Natural killer cell (primary cell): ENCODE data around the gene SPOCD1. TPM values are rescaled to one million over a fixed set of nuclear protein-coding genes. Genes with fewer than 3 reads are reported as not detected.

ENCODE experiments used
- ATAC-seq, 3 donors: fragments of 150-1000 bp in 2 of 3; fragments of 200-7000 bp in 1 of 3; cut with Tn5 transposase; 1 replicate in 1 of 3; 2 replicates in 2 of 3; pipeline ENCODE4 v1.10.0; 2021; ENCODE audit warnings: mild to moderate bottlenecking in 2 of 3, moderate library complexity in 2 of 3
- DNase-seq, 2 donors: peaks; one replicate each; pipeline versions ENCODE4 v3.0.0 to v3.0.0-alpha.2; 2013 to 2021; ENCODE audit warnings: mixed read lengths in 1 of 2
- H3K27ac ChIP-seq: one replicate; pipeline ENCODE4 v1.5.1; 2013; ENCODE audit warnings: mild to moderate bottlenecking, low read length
- H3K27me3 ChIP-seq: one replicate; pipeline ENCODE4 v1.6.1; 2013; ENCODE audit warnings: low read length; ENCODE audit not compliant: control insufficient read depth, insufficient read depth
- H3K36me3 ChIP-seq: one replicate; pipeline ENCODE4 v1.6.1; 2013; ENCODE audit warnings: low read length; ENCODE audit not compliant: control insufficient read depth, insufficient read depth
- H3K4me1 ChIP-seq: one replicate; pipeline ENCODE4 v1.6.1; 2013; ENCODE audit warnings: low read length; ENCODE audit not compliant: control insufficient read depth, insufficient read depth
- H3K4me3 ChIP-seq: one replicate; pipeline ENCODE4 v1.5.1; 2013; ENCODE audit warnings: low read length
- H3K9me3 ChIP-seq: one replicate; pipeline ENCODE4 v1.6.1; 2013; ENCODE audit warnings: low read length; ENCODE audit not compliant: control insufficient read depth, insufficient read depth
- H3K27ac Mint-ChIP-seq, 2 donors: one replicate each; pipeline ENCODE4 v1.8.0; 2022; ENCODE audit warnings: mild to moderate bottlenecking in 2 of 2, mixed read lengths in 2 of 2, moderate library complexity in 1 of 2
- H3K27me3 Mint-ChIP-seq, 2 donors: one replicate each; pipeline ENCODE4 v1.8.0; 2022; ENCODE audit warnings: low read depth in 2 of 2, mixed read lengths in 2 of 2
- H3K36me3 Mint-ChIP-seq: one replicate; pipeline ENCODE4 v1.8.0; 2022; ENCODE audit warnings: mixed read lengths
- H3K4me1 Mint-ChIP-seq, 2 donors: one replicate each; pipeline ENCODE4 v1.8.0; 2022; ENCODE audit warnings: mixed read lengths in 2 of 2
- H3K4me3 Mint-ChIP-seq: one replicate; pipeline ENCODE4 v1.8.0; 2022; ENCODE audit warnings: mild to moderate bottlenecking, moderate library complexity, mixed read lengths
- H3K9me3 Mint-ChIP-seq, 2 donors: one replicate each; pipeline ENCODE4 v1.8.0; 2022; ENCODE audit warnings: mixed read lengths in 2 of 2
- WGBS: methylation state at CpG from one replicate; pipeline ENCODE4 v1.1.7; 2013; ENCODE audit warnings: missing lambda C conversion rate; ENCODE audit not compliant: insufficient coverage; 5-methylcytosine and 5-hydroxymethylcytosine counted together
- intact Hi-C: fragments of 100-400 bp; cut with micrococcal nuclease; formaldehyde crosslinking; loops from one replicate; pipeline ENCODE4 v1.14.2; 2022
- total RNA-seq, 4 donors: library from RNA; stranded (reverse); fragments of 120-200 nt in 1 of 4; gene quantifications; one replicate each; pipeline versions ENCODE4 v1.2.3 to v1.2.4, GENCODE V29; 2013 to 2022
- TF ChIP-seq, protein P1 (sequence below): fragments of 200-600 bp; IDR thresholded peaks from one replicate; pipeline ENCODE4 v1.8.0; 2022; ENCODE audit warnings: antibody characterized with exemption

The SPOCD1 gene
- total RNA-seq, 3 donors from 2014 or later (not counting 1 experiment from before 2014, with no cell fraction given): 0.54 to 0.68 TPM; not detected in 1

- 98% methylated on average over 15 of the region's 15 CpGs for WGBS
- peaks cover 43 to 63% of the 10 kb centered on the region in 2 donors for H3K4me1 Mint-ChIP-seq
- Histone ChIP-seq H3K4me3 (no peak overlapping the region), H3K4me1 (peaks cover 36% of the 10 kb centered on the region), H3K27me3 (no peaks in the 10 kb centered on the region), H3K9me3 (no peaks in the 10 kb centered on the region), H3K36me3 (no peaks in the 10 kb centered on the region), H3K27ac (no peak overlapping the region)
- ATAC-seq (no peak), DNase-seq (no peak)
- no peaks in the 10 kb centered on the region for H3K9me3 Mint-ChIP-seq
- no peak overlapping the region for H3K27ac Mint-ChIP-seq
- no peaks in the 10 kb centered on the region for H3K36me3 Mint-ChIP-seq
- no peaks in the 10 kb centered on the region for H3K27me3 Mint-ChIP-seq
- no peak overlapping the region for H3K4me3 Mint-ChIP-seq
- intact Hi-C loops: loop anchor here (5.0 kb wide), 1 partner anchor 33 kb away; no protein-coding TSS in a partner anchor
- TF ChIP-seq, protein P1, sequence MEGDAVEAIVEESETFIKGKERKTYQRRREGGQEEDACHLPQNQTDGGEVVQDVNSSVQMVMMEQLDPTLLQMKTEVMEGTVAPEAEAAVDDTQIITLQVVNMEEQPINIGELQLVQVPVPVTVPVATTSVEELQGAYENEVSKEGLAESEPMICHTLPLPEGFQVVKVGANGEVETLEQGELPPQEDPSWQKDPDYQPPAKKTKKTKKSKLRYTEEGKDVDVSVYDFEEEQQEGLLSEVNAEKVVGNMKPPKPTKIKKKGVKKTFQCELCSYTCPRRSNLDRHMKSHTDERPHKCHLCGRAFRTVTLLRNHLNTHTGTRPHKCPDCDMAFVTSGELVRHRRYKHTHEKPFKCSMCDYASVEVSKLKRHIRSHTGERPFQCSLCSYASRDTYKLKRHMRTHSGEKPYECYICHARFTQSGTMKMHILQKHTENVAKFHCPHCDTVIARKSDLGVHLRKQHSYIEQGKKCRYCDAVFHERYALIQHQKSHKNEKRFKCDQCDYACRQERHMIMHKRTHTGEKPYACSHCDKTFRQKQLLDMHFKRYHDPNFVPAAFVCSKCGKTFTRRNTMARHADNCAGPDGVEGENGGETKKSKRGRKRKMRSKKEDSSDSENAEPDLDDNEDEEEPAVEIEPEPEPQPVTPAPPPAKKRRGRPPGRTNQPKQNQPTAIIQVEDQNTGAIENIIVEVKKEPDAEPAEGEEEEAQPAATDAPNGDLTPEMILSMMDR: no peak
Measured at GRCh38 chr1:31754397-31754796, 61.4 kb downstream of the SPOCD1 start.

DNA sequence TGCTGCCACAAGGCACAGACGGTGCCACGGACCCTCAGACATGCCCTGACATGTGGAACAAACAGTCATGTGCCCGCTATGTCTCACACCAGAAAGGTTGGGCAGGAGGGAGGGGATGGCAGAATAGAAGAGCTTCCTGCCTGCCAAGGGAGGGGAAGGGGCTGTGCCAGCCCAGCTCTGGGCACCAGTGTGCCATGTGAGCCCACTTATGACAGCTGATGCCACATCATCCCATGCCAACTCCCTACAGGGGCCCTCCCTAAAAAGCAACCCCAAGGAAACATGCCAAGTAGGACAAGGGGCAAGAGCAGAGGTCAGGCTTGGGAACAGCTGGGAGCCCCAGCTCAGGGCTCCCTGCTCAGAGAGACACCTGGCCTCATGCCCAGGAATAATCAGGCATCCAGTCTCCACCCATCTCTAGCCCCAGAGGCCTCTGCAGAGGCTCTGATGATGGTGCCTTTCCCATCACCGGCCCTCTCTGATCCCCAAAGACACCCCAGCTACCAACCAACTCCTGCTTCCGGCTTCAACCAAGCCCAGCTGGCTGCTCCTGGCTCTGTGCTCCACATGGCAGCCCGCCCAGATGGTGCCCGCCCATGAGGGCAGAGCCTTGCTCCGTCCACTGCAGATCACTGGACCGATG is 62.0 kb downstream of the SPOCD1 start:
- 93% methylated on average over 9 of the region's 9 CpGs for WGBS
- H3K27me3 Mint-ChIP-seq: no peaks in the 10 kb centered on the region
- H3K36me3 Mint-ChIP-seq: no peaks in the 10 kb centered on the region
- Histone ChIP-seq H3K27me3 (no peaks in the 10 kb centered on the region), H3K4me1 (peaks cover 42% of the 10 kb centered on the region), H3K9me3 (no peaks in the 10 kb centered on the region), H3K27ac (no peak overlapping the region), H3K36me3 (no peaks in the 10 kb centered on the region), H3K4me3 (no peak overlapping the region)
- TF ChIP-seq, protein P1: no peak
- peaks cover 49 to 63% of the 10 kb centered on the region in 2 donors for H3K4me1 Mint-ChIP-seq
- ATAC-seq: no peak
- H3K9me3 Mint-ChIP-seq: no peaks in the 10 kb centered on the region
- intact Hi-C loops: loop anchor here (5.0 kb wide), 1 partner anchor 33 kb away; no protein-coding TSS in a partner anchor
- peak overlapping the region; percentile 26 to 94 for H3K27ac Mint-ChIP-seq
- no peak overlapping the region for H3K4me3 Mint-ChIP-seq
- DNase-seq: no peak

- Mint-ChIP-seq H3K27me3 (no peaks in the 10 kb centered on the region), H3K36me3 (no peaks in the 10 kb centered on the region), H3K4me1 (peaks cover 57 to 71% of the 10 kb centered on the region in 2 donors), H3K9me3 (no peaks in the 10 kb centered on the region), H3K4me3 (peak overlapping the region; percentile 45), H3K27ac (peak overlapping the region; percentile 26 to 94)
- H3K36me3 ChIP-seq: no peaks in the 10 kb centered on the region
- H3K27ac ChIP-seq: no peak overlapping the region
- no peak overlapping the region for H3K4me3 ChIP-seq
- no peak for ATAC-seq
- H3K27me3 ChIP-seq: no peaks in the 10 kb centered on the region
- no peak for DNase-seq
- no peaks in the 10 kb centered on the region for H3K9me3 ChIP-seq
- intact Hi-C loops: loop anchor here (5.0 kb wide), 1 partner anchor 34 kb away; no protein-coding TSS in a partner anchor
- peaks cover 50% of the 10 kb centered on the region for H3K4me1 ChIP-seq
- TF ChIP-seq, protein P1: no peak
- 86% methylated on average over 12 of the region's 12 CpGs for WGBS
Measured at GRCh38 chr1:31752952-31753475, 62.8 kb downstream of the SPOCD1 start.
